ENCODE results near the gene MRPL49.
A peak's percentile ranks its signal among the peaks of the same experiment; 100 is the strongest.

MRPL49 gene

DNA sequence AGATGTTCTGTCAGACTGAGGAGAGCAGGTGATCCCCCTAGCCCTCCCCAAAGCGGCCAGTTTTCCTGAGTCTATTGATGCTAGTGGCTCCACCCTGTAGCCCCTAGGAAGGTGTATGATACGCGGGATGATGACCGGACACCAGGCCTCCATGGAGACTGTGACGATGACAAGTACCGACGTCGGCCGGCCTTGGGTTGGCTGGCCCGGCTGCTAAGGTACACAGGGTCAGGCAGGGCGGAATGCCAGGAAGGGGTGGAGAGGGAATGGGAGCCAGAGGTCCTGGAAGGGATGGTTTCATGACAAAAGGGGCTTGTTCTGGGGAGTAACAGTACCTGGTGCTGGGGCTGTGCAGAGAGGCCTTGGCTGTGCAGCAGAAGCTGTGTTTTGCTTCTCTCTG lies 34.9 kb upstream of the MRPL49 start:
- no peaks in the 10 kb centered on the region for H3K9me3 ChIP-seq
- TF ChIP-seq, protein P1, sequence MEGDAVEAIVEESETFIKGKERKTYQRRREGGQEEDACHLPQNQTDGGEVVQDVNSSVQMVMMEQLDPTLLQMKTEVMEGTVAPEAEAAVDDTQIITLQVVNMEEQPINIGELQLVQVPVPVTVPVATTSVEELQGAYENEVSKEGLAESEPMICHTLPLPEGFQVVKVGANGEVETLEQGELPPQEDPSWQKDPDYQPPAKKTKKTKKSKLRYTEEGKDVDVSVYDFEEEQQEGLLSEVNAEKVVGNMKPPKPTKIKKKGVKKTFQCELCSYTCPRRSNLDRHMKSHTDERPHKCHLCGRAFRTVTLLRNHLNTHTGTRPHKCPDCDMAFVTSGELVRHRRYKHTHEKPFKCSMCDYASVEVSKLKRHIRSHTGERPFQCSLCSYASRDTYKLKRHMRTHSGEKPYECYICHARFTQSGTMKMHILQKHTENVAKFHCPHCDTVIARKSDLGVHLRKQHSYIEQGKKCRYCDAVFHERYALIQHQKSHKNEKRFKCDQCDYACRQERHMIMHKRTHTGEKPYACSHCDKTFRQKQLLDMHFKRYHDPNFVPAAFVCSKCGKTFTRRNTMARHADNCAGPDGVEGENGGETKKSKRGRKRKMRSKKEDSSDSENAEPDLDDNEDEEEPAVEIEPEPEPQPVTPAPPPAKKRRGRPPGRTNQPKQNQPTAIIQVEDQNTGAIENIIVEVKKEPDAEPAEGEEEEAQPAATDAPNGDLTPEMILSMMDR (IDR thresholded peaks at IDR 0.05; ENCODE audit: low read depth, low read length) = no peak
- H3K4me1 ChIP-seq = no peaks in the 10 kb centered on the region
- H3K36me3 ChIP-seq = no peaks in the 10 kb centered on the region
- H3K4me3 ChIP-seq (ENCODE audit: low read depth, low read length) = no peak overlapping the region
- no peak for DNase-seq
- no peaks in the 10 kb centered on the region for H3K27me3 ChIP-seq

DNA sequence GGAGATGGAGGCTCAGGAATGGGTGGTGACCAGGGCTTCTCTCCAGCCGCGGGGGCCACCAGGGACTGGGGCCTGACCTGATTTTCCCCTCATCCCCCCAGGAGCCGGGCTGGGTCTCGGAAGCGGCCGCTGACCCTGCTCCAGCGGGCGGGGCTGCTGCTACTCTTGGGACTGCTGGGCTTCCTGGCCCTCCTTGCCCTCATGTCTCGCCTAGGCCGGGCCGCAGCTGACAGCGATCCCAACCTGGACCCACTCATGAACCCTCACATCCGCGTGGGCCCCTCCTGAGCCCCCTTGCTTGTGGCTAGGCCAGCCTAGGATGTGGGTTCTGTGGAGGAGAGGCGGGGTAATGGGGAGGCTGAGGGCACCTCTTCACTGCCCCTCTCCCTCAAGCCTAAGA lies 34.3 kb upstream of the MRPL49 start:
- H3K36me3 ChIP-seq = no peaks in the 10 kb centered on the region
- H3K4me1 ChIP-seq = no peaks in the 10 kb centered on the region
- TF ChIP-seq, protein P1 (IDR thresholded peaks at IDR 0.05; ENCODE audit: low read depth, low read length) = no peak
- H3K27me3 ChIP-seq = no peaks in the 10 kb centered on the region
- no peak for DNase-seq
- H3K4me3 ChIP-seq (ENCODE audit: low read depth, low read length) = no peak overlapping the region
- no peaks in the 10 kb centered on the region for H3K9me3 ChIP-seq

DNA sequence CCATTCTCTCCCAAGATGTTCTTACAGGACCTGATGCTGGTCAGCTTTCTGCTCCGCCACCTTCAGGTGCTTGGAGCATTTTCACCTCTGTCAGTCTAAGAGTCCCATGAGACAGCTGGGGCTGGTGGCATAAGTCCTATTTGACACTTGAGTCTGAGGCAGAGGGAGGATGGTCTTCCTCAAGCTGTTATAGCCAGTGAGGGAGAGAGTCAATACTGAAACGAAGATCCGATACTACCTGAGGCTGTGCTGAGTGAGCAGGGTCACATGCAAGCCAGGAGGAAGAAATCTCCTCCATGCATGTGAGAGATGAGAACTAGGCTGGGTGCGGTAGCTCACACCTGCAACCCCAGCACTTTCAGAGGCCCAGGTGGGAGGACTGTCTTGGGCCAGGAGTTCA lies 32.5 kb upstream of the MRPL49 start:
- Histone ChIP-seq H3K4me1 (no peaks in the 10 kb centered on the region), H3K9me3 (no peaks in the 10 kb centered on the region), H3K4me3 (ENCODE audit: low read depth, low read length) (no peak overlapping the region), H3K36me3 (no peaks in the 10 kb centered on the region), H3K27me3 (no peaks in the 10 kb centered on the region)
- TF ChIP-seq, protein P1 (IDR thresholded peaks at IDR 0.05; ENCODE audit: low read depth, low read length) = no peak
- DNase-seq = no peak

DNA sequence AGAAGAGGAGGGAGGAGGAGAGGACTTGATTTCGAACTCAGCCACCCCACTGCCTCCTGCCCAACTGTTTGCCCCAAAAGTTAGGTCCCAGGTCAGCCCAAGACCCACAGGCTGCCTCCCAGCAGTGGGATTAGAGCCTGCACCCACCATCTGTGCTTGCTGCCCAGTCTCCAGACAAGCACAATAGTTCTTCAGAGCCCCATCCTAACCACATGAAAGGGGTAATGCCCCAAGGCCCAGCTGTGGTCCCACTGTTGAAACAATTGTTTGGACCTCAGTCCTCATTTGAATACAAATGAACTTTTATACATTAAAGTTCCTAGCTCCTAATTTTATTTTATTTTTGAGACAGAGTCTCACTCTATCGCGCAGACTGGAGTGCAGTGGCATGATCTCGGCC lies 31.5 kb upstream of the MRPL49 start:
- Histone ChIP-seq H3K4me1 (no peaks in the 10 kb centered on the region), H3K4me3 (ENCODE audit: low read depth, low read length) (no peak overlapping the region), H3K36me3 (no peaks in the 10 kb centered on the region), H3K9me3 (no peaks in the 10 kb centered on the region), H3K27me3 (no peaks in the 10 kb centered on the region)
- TF ChIP-seq, protein P1 (IDR thresholded peaks at IDR 0.05; ENCODE audit: low read depth, low read length) = no peak
- DNase-seq = no peak

DNA sequence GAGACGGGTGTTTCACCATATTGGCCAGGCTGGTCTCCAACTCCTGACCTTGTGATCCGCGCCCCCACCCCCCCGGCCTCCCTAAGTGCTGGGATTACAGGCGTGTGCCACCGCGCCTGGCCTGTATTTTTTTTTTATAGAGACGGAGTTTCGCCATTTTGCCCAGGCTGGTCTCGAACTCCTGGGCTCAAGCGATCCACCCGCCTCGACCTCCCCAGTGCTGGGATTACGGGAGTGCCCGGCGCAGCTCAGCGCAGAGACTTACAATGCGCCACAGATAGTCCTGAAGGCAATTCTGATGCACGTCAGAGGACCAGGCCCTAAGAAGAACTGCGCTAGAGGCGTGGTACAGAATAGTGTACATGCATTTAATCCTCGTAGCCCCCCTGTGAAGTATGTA lies 26.7 kb upstream of the MRPL49 start:
- H3K27me3 ChIP-seq = no peaks in the 10 kb centered on the region
- TF ChIP-seq, protein P1 (IDR thresholded peaks at IDR 0.05; ENCODE audit: low read depth, low read length) = no peak
- no peak for DNase-seq
- no peaks in the 10 kb centered on the region for H3K36me3 ChIP-seq
- H3K9me3 ChIP-seq = no peaks in the 10 kb centered on the region
- H3K4me3 ChIP-seq (ENCODE audit: low read depth, low read length) = no peak overlapping the region; the same call in 1 of the 2 replicates
- H3K4me1 ChIP-seq = no peaks in the 10 kb centered on the region

DNA sequence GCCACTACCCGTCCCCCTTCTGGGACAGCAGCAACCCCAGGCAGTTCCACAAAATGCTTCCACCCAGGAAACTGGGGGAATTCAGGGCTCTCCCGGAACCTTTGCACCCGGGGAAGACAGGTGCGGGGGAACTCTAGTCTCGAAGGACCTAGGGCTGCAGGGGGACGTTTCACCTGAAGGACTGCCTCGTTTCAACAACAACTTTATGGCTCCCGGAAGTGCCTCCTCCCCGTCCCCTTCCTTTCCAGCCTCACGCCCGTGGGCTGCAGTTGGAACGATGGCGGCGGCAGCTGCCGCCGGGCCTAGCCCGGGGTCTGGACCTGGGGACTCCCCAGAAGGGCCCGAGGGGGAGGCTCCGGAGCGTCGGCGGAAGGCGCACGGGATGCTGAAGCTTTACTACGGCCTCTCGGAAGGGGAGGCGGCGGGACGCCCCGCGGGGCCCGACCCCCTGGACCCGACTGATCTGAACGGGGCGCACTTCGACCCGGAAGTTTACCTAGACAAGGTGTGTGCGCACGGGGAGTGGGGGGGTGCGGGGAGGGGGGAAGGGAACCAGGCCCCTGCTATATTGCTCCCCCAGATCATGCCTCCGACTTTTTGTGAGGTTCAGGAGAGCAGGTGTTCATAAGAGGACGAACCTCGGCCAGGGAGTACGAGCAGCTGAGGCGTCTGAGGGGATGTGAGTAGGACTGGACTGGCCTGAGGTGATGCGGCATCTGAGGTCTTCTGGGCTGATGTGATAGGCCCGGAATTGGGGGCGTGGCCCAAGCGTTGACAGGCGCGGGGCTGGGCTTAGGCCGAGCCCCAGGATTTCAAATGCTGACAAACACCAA lies 25.9 kb upstream of the MRPL49 start, which contains the start of gene VPS51:
Gene VPS51 (plus strand): TSS at position 241 of the 833 bp plus-strand sequence. CDS start 37 bp downstream, at position 278.
- H3K4me3 ChIP-seq (ENCODE audit: low read depth, low read length) = peak within 1 kb of the TSS; percentile 69
- H3K9me3 ChIP-seq = no peaks in the 10 kb centered on the region
- TF ChIP-seq, protein P1 (IDR thresholded peaks at IDR 0.05; ENCODE audit: low read depth, low read length) = no peak
- no peaks in the 10 kb centered on the region for H3K27me3 ChIP-seq
- H3K36me3 ChIP-seq = no peaks in the 10 kb centered on the region
- no peaks in the 10 kb centered on the region for H3K4me1 ChIP-seq
- peak; percentile 80 for DNase-seq

All from BE2C (cell line).